HG02973 (cell line): ENCODE results near the gene WDR18.

Source experiments
- ATAC-seq: cut with Tn5 transposase; IDR thresholded peaks from one replicate; pipeline ENCODE4 v1.9.1; 2021; ENCODE audit warnings: moderate library complexity; ENCODE audit not compliant: unreplicated experiment

WDR18 gene

DNA sequence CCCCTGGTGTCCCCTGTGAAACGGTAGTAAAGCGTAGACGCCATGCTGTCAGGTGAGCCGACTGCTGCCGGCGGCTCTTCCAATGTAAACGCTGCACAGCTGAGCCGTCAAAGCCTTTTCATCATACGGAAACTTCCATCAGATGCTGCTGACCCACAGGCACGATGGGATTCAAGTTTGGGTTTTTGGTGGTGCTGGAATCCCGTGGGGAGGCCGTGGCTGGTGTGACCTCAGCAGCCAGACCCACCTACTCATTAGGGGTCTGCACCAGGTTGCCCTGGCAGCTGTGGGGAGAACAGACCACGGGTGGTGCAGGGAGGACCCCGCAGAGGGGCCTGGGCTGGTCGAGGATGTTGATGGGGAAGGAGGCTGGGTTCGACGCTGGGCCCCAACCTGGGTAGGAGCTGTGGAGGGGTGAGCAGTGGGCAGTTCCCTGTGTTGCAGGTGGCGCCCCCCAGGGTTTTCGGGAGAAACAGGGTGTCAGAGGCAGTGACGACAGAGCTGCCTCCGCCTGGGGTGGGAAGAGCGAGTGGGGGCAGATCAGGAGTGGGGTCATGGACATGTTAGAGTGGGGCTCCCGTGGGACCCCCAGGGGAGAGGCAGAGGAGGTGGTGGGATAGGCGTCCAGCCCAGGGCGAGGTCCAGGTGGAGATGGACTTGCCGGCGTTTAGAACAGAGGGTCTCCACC is 22.7 kb downstream of the WDR18 start:
- ATAC-seq = no peak

GRCh38 chr19:1007399-1008251 is 23.5 kb downstream of the WDR18 start:
- no peak for ATAC-seq

- ATAC-seq = no peak
Observed at GRCh38 chr19:1008268-1009040, 24.3 kb downstream of the WDR18 start.

DNA sequence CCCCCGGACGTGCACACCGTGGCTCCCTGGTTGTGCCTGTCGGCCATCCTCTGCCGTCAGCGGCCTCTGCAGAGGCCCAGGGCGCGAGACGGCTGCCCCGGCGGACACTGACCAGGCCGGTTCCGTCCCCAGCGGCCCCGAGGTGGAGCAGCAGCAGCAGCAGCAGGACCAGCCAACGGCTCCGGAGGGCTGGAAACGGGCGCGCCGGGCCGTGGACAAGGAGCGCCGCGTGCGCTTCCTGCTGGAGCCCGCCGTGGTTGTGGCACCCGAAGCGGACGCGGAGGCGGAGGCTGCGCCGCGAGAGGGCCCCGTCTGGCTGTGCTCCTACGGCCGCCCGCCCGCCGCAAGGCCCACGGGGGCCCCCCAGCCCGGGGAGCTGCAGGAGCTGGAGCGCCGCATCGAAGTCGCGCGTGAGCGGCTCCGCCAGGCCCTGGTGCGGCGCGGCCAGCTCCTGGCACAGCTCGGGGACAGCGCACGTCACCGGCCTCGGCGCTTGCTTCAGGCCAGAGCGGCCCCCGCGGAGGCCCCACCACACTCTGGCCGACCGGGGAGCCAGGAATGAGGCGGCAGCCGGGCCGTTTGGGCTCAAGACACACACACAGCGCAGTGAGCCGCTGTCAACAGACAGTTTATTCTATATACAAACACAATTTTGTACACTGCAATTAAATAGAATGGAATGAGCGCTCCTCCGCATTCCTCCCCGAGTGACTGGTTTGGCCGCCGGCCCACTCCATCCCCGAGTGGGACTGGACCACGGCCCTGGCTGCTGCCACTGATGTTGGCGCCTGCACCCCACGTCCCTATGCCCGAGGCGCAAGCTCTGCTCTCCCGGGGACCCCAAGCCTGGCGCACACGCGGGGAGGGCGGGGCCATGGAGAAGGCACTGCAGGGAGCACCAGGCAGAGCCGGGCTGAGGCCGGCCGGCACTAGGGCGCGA is 25.2 kb downstream of the WDR18 start:
- ATAC-seq = no peak

DNA sequence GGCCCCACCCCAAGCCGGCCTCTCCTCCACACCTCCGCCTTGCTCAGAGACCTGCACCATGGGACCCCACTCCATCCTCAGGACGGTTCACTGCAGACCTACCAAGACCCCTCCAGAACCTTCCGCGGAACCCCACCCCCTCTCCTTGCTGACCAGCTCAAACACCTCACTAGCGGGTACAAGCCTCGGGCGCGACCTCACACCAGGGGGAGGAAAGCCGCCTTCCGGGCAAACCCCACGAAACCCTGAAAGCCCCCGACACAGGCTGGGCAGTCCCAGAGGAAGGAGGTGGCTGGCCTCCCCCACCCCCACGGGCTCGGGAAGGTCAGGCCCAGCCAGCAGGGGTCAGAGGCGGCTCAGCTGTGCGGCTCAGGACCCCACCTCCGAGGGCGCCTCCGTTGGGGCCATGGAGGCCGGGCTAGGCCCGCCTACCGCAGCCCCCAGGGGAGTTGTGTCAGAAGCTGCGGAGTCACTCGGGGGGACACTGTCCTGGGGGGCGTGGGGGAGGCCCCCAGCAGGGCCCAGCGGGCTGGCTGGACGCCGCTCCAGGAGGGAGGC is 25.9 kb downstream of the WDR18 start:
- no peak for ATAC-seq

GRCh38 chr19:1010586-1011510 is 26.7 kb downstream of the WDR18 start:
- no peak for ATAC-seq

GRCh38 chr19:1011831-1012333 is 27.7 kb downstream of the WDR18 start:
- no peak for ATAC-seq

GRCh38 chr19:1012334-1012733 is 28.2 kb downstream of the WDR18 start:
- ATAC-seq = no peak

- no peak for ATAC-seq
Observed at GRCh38 chr19:1013218-1013617, 29.1 kb downstream of the WDR18 start.

GRCh38 chr19:1014161-1015060 is 30.3 kb downstream of the WDR18 start:
- no peak for ATAC-seq

- no peak for ATAC-seq
Observed at GRCh38 chr19:1015061-1015781, 31.1 kb downstream of the WDR18 start.

DNA sequence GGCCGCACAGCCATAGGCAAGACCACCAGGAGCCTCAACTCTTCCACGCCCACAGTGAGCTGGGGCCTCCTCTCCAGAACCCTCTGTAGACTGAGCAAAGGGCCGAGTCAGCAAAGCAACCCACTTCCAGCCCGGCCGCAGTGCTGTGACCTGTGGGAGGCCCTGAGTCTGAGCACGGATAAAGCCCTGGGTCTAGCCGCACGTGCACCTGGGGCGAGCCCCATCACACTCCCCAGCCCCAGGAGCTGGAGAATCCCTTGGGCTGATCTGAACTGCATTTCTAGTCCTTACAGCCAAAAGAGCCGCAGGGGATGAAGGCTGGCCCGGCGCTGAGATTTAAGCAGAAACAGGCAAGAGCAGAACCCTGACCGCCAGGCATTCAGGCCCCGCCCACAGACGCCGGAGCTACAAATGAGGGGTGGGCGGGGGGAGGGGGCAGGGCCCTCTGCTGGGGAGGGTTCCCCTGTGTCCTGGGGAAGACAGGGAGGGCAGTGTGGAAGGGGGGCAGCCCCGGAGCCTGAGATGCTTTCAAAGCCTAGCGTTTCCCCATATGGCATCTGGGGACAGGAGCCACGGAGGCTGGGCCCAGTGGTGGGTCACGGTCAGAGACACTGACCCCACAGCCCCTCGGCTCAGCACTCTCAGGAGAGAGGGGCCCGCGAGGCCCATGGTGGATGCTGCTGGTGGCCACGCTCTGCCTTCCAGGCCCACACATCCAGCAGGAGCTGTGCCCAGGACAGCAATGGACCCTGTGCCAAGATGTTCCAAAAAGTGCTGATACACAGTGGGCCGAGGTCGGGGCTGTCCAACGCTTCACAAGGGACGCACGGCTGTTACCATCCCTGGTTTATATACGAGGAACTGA is 31.9 kb downstream of the WDR18 start:
- ATAC-seq = no peak

DNA sequence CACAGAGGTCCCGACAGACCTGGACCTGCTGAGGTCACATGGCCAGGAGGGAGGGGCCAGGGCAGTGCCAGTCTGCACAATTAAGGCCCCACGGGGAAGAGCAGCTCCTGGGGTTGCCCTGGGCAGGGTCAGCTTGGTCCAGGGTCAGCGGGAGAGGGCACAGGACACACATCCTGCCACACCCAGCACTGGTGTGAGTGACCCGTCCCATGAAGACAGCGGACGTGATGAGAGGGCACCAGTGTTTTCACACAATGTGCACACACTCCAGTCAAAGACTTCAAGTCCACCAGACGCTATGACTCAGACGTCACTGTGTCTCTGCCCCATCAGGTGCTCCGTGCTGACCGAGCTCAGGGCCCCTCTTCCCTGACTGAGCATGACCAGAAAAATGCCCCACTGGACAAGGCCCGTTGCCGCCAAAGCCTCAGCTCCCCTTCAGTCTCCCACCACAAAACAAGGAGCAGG is 32.5 kb downstream of the WDR18 start:
- ATAC-seq = no peak

- no peak for ATAC-seq
Observed at GRCh38 chr19:1017115-1017905, 33.2 kb downstream of the WDR18 start.

- ATAC-seq = no peak
Observed at GRCh38 chr19:1017906-1018305, 33.8 kb downstream of the WDR18 start.
